Measurements from ENCODE around the gene SPEM2. TPM values are rescaled to one million over a fixed set of nuclear protein-coding genes. Genes with fewer than 3 reads are reported as not detected.

Gene SPEM2
- total and polyA plus RNA-seq, 4 donors = not detected

- Histone ChIP-seq H3K4me3 (no peak overlapping the region), H3K9me3 (ENCODE audit: control insufficient read depth in 4 of 4, insufficient read depth in 3 of 4, low read length in 3 of 4) (no peaks in the 10 kb centered on the region), H3K27ac (ENCODE audit: low read depth in 1 of 2, low read length in 1 of 2) (no peak overlapping the region), H3K4me1 (ENCODE audit: control insufficient read depth in 5 of 5, insufficient read depth in 5 of 5, low read length in 5 of 5) (peaks cover 0 to 9% (median 4%) of the 10 kb centered on the region in 5 donors), H3K27me3 (ENCODE audit: control insufficient read depth in 3 of 3, insufficient read depth in 3 of 3, low read length in 2 of 3) (no peaks in the 10 kb centered on the region), H3K36me3 (ENCODE audit: control insufficient read depth in 4 of 4, insufficient read depth in 4 of 4, low read length in 4 of 4) (peaks cover 2 to 38% (median 13%) of the 10 kb centered on the region in 4 donors), H3K9ac (ENCODE audit: insufficient read depth in 1 of 2, low read length in 2 of 2) (no peak overlapping the region)
- ATAC-seq (ENCODE audit: insufficient read depth, low FRiP score) (no peak), DNase-seq (no peak)
- TF ChIP-seq CTCF (IDR thresholded peaks at IDR 0.05; ENCODE audit: control extremely low read depth, extremely low read depth) = no peak
- 93% methylated on average over 39 to 44 of the region's 44 CpGs for WGBS, 2 donors
Observed at GRCh38 chr17:7462474-7463371, 37.3 kb downstream of the SPEM2 start.

GRCh38 chr17:7463372-7463846 lies 38.0 kb downstream of the SPEM2 start:
- TF ChIP-seq CTCF (IDR thresholded peaks at IDR 0.05; ENCODE audit: control extremely low read depth, extremely low read depth) = no peak
- Histone ChIP-seq H3K27me3 (ENCODE audit: control insufficient read depth in 3 of 3, insufficient read depth in 3 of 3, low read length in 2 of 3) (no peaks in the 10 kb centered on the region), H3K27ac (ENCODE audit: low read depth in 1 of 2, low read length in 1 of 2) (no peak overlapping the region), H3K4me1 (ENCODE audit: control insufficient read depth in 5 of 5, insufficient read depth in 5 of 5, low read length in 5 of 5) (peaks cover 0 to 11% (median 4%) of the 10 kb centered on the region in 5 donors), H3K9ac (ENCODE audit: insufficient read depth in 1 of 2, low read length in 2 of 2) (no peak overlapping the region), H3K36me3 (ENCODE audit: control insufficient read depth in 4 of 4, insufficient read depth in 4 of 4, low read length in 4 of 4) (peaks cover 2 to 40% (median 13%) of the 10 kb centered on the region in 4 donors), H3K9me3 (ENCODE audit: control insufficient read depth in 4 of 4, insufficient read depth in 3 of 4, low read length in 3 of 4) (no peaks in the 10 kb centered on the region), H3K4me3 (no peak overlapping the region)
- 90 to 93% methylated on average over 14 of the region's 14 CpGs for WGBS, 2 donors
- no peak for ATAC-seq (ENCODE audit: insufficient read depth, low FRiP score)
- no peak for DNase-seq

GRCh38 chr17:7464081-7464480 lies 38.7 kb downstream of the SPEM2 start:
- peaks cover 0 to 11% (median 4%) of the 10 kb centered on the region in 5 donors for H3K4me1 ChIP-seq (ENCODE audit: control insufficient read depth in 5 of 5, insufficient read depth in 5 of 5, low read length in 5 of 5)
- no peak overlapping the region for H3K4me3 ChIP-seq
- no peak for ATAC-seq (ENCODE audit: insufficient read depth, low FRiP score)
- H3K27ac ChIP-seq (ENCODE audit: low read depth in 1 of 2, low read length in 1 of 2) = no peak overlapping the region
- WGBS, 2 donors = 90% methylated on average over 9 of the region's 9 CpGs
- TF ChIP-seq CTCF (IDR thresholded peaks at IDR 0.05; ENCODE audit: control extremely low read depth, extremely low read depth) = no peak
- no peak for DNase-seq
- no peaks in the 10 kb centered on the region for H3K27me3 ChIP-seq (ENCODE audit: control insufficient read depth in 3 of 3, insufficient read depth in 3 of 3, low read length in 2 of 3)
- H3K9me3 ChIP-seq (ENCODE audit: control insufficient read depth in 4 of 4, insufficient read depth in 3 of 4, low read length in 3 of 4) = no peaks in the 10 kb centered on the region
- peaks cover 2 to 40% (median 15%) of the 10 kb centered on the region in 4 donors for H3K36me3 ChIP-seq (ENCODE audit: control insufficient read depth in 4 of 4, insufficient read depth in 4 of 4, low read length in 4 of 4)
- no peak overlapping the region for H3K9ac ChIP-seq (ENCODE audit: insufficient read depth in 1 of 2, low read length in 2 of 2)

Data from lung (tissue), 12 donors.